H9 (cell line): Measurements from ENCODE around the gene RAB3A. TPM values are rescaled to one million over a fixed set of nuclear protein-coding genes. Genes with fewer than 3 reads are reported as not detected.

Experiments used
- DNase-seq: peaks from one replicate; pipeline ENCODE4 v3.0.0-alpha.2; 2017
- H2AFZ ChIP-seq: one replicate; pipeline ENCODE4 v1.6.1; 2013; ENCODE audit warnings: mild to moderate bottlenecking, low read length, control low read depth, moderate library complexity
- H2AK5ac ChIP-seq: 2 replicates; pipeline ENCODE4 v1.6.1; 2013; ENCODE audit warnings: low read length, control low read depth, mixed read lengths; ENCODE audit not compliant: insufficient read length
- H2BK120ac ChIP-seq: one replicate; pipeline ENCODE4 v1.6.1; 2013; ENCODE audit warnings: low read depth, mild to moderate bottlenecking, low read length, control low read depth, inconsistent platforms; ENCODE audit not compliant: poor library complexity, severe bottlenecking
- H2BK12ac ChIP-seq: 2 replicates; pipeline ENCODE4 v1.6.1; 2013; ENCODE audit warnings: low read length, control low read depth, mixed read lengths, low read depth; ENCODE audit not compliant: insufficient read length
- H2BK15ac ChIP-seq: 2 replicates; pipeline ENCODE4 v1.6.1; 2013; ENCODE audit warnings: low read depth, low read length, control low read depth
- H2BK20ac ChIP-seq: one replicate; pipeline ENCODE4 v1.6.1; 2013; ENCODE audit warnings: low read depth, mild to moderate bottlenecking, low read length, control low read depth, inconsistent platforms; ENCODE audit not compliant: poor library complexity, severe bottlenecking
- H2BK5ac ChIP-seq: 2 replicates; pipeline ENCODE4 v1.6.1; 2013; ENCODE audit warnings: low read length, control low read depth, mixed read lengths; ENCODE audit not compliant: insufficient read length
- H3K14ac ChIP-seq: 2 replicates; pipeline ENCODE4 v1.6.1; 2013; ENCODE audit warnings: low read length, control low read depth; ENCODE audit not compliant: insufficient read depth
- H3K18ac ChIP-seq: 2 replicates; pipeline ENCODE4 v1.6.1; 2013; ENCODE audit warnings: low read depth, mild to moderate bottlenecking, mixed read lengths, low read length, control low read depth; ENCODE audit not compliant: insufficient read length
- H3K23ac ChIP-seq: 2 replicates; pipeline ENCODE4 v1.6.1; 2013; ENCODE audit warnings: low read length, control low read depth, mixed read lengths, low read depth; ENCODE audit not compliant: insufficient read length
- H3K23me2 ChIP-seq: 2 replicates; pipeline ENCODE4 v1.6.1; 2013; ENCODE audit warnings: low read depth, mild to moderate bottlenecking, mixed read lengths, low read length, control low read depth; ENCODE audit not compliant: insufficient read length, poor library complexity, severe bottlenecking
- H3K27ac ChIP-seq: 2 replicates; pipeline ENCODE4 v1.5.1; 2013; ENCODE audit warnings: low read length, control low read depth, mixed read lengths, low read depth; ENCODE audit not compliant: insufficient read length
- H3K27me3 ChIP-seq: 2 replicates; pipeline ENCODE4 v1.6.1; 2013; ENCODE audit warnings: low read length, control low read depth, inconsistent platforms; ENCODE audit not compliant: insufficient read depth
- H3K4ac ChIP-seq: 2 replicates; pipeline ENCODE4 v1.6.1; 2013; ENCODE audit warnings: low read depth, mild to moderate bottlenecking, control low read depth, inconsistent platforms, low read length, moderate library complexity
- H3K4me1 ChIP-seq: 2 replicates; pipeline ENCODE4 v1.6.1; 2013; ENCODE audit warnings: low read length, control low read depth, inconsistent platforms; ENCODE audit not compliant: insufficient read depth
- H3K4me2 ChIP-seq: 2 replicates; pipeline ENCODE4 v1.6.1; 2013; ENCODE audit warnings: low read length, control low read depth, mixed read lengths; ENCODE audit not compliant: insufficient read length, insufficient read depth
- H3K56ac ChIP-seq: 2 replicates; pipeline ENCODE4 v1.6.1; 2013; ENCODE audit warnings: low read depth, mild to moderate bottlenecking, mixed read lengths, low read length, control low read depth; ENCODE audit not compliant: insufficient read length
- H3K79me1 ChIP-seq: 2 replicates; pipeline ENCODE4 v1.6.1; 2013; ENCODE audit warnings: low read depth, mild to moderate bottlenecking, moderate library complexity, low read length, control low read depth, inconsistent platforms; ENCODE audit not compliant: insufficient read depth, poor library complexity, severe bottlenecking
- H3K79me2 ChIP-seq: 2 replicates; pipeline ENCODE4 v1.6.1; 2013; ENCODE audit warnings: low read length, control low read depth, inconsistent platforms; ENCODE audit not compliant: insufficient read depth
- H3K9ac ChIP-seq: 2 replicates; pipeline ENCODE4 v1.6.1; 2013; ENCODE audit warnings: low read length, control low read depth, mixed read lengths; ENCODE audit not compliant: insufficient read length; ENCODE audit errors: extremely low read depth
- H3K9me3 ChIP-seq: one replicate; pipeline ENCODE4 v1.6.1; 2013; ENCODE audit warnings: low read depth, low read length, inconsistent platforms; ENCODE audit not compliant: control insufficient read depth
- H3T11ph ChIP-seq: one replicate; pipeline ENCODE4 v1.6.1; 2013; ENCODE audit warnings: mild to moderate bottlenecking, low read length, control low read depth, inconsistent platforms
- H4K20me1 ChIP-seq: one replicate; pipeline ENCODE4 v1.6.1; 2013; ENCODE audit not compliant: control insufficient read depth, insufficient read length, insufficient read depth
- H4K5ac ChIP-seq: 2 replicates; pipeline ENCODE4 v1.6.1; 2013; ENCODE audit warnings: low read depth, mild to moderate bottlenecking, mixed read lengths, low read length, control low read depth; ENCODE audit not compliant: insufficient read length
- H4K8ac ChIP-seq: replicated peaks from 2 replicates; pipeline ENCODE4 v1.6.1; 2013; ENCODE audit warnings: low read length, control low read depth, mixed read lengths, low read depth; ENCODE audit not compliant: insufficient read length
- H4K91ac ChIP-seq: 2 replicates; pipeline ENCODE4 v1.6.1; 2013; ENCODE audit warnings: low read depth, mild to moderate bottlenecking, moderate library complexity, mixed read lengths, low read length, control low read depth; ENCODE audit not compliant: insufficient read length
- H3K27ac Mint-ChIP-seq, 3 experiments: 2 replicates in 2 of 3; 3 replicates in 1 of 3; pipeline ENCODE4 v1.8.0; 2020 to 2021; ENCODE audit warnings: mixed read lengths in 3 of 3, mild to moderate bottlenecking in 1 of 3, moderate library complexity in 1 of 3
- H3K27me3 Mint-ChIP-seq: 2 replicates; pipeline ENCODE4 v1.8.0; 2021; ENCODE audit warnings: low read depth, mild to moderate bottlenecking, moderate library complexity, mixed read lengths
- H3K36me3 Mint-ChIP-seq, 3 experiments: 2 replicates in 2 of 3; 3 replicates in 1 of 3; pipeline ENCODE4 v1.8.0; 2020 to 2021; ENCODE audit warnings: low read depth in 3 of 3, mixed read lengths in 3 of 3; ENCODE audit not compliant: insufficient read depth in 1 of 3
- H3K4me1 Mint-ChIP-seq, 2 experiments: 2 replicates each; pipeline ENCODE4 v1.8.0; 2020; ENCODE audit warnings: mixed read lengths in 2 of 2
- H3K4me3 Mint-ChIP-seq, 2 experiments: 2 replicates in 1 of 2; 3 replicates in 1 of 2; pipeline ENCODE4 v1.8.0; 2020 to 2021; ENCODE audit warnings: mild to moderate bottlenecking in 2 of 2, mixed read lengths in 2 of 2, moderate library complexity in 1 of 2
- H3K9me3 Mint-ChIP-seq, 2 experiments: 2 replicates in 1 of 2; 3 replicates in 1 of 2; pipeline ENCODE4 v1.8.0; 2020; ENCODE audit warnings: mild to moderate bottlenecking in 2 of 2, mixed read lengths in 2 of 2, moderate library complexity in 1 of 2
- CTCF ChIP-seq: fragments of 200-600 bp; sonication (generic); conservative IDR thresholded peaks from 3 replicates; pipeline ENCODE4 v1.8.0; 2021; ENCODE audit warnings: antibody characterized with exemption, mild to moderate bottlenecking
- WGBS: extraction: QIAGEN DNeasy Blood & Tissue Kit; methylation state at CpG from one replicate; pipeline ENCODE4 v1.1.7; 2013; ENCODE audit warnings: missing lambda C conversion rate, low lambda C conversion rate, mixed read lengths; ENCODE audit not compliant: insufficient read length; ENCODE audit errors: extremely low coverage; 5-methylcytosine and 5-hydroxymethylcytosine counted together
- total RNA-seq: library from RNA; stranded (reverse); gene quantifications from 2 replicates; pipeline ENCODE4 v1.2.1, GENCODE V29; 2021

The RAB3A gene
- total RNA-seq, 1 experiment from 2014 or later: 6.8 TPM

GRCh38 chr19:18225355-18225701 is 21.5 kb upstream of the RAB3A start:
- Histone ChIP-seq H4K5ac (no peak overlapping the region), H3K56ac (no peak overlapping the region), H3K4ac (no peak overlapping the region), H3K23me2 (peaks cover 4% of the 10 kb centered on the region), H3K14ac (no peak overlapping the region; the same call in 1 of the 2 replicates), H2BK5ac (no peak overlapping the region), H3K18ac (no peak overlapping the region), H3K79me2 (no peaks in the 10 kb centered on the region), H4K20me1 (no peaks in the 10 kb centered on the region), H2BK120ac (no peak overlapping the region), H3T11ph (no peak overlapping the region), H2BK12ac (no peak overlapping the region), H3K23ac (no peak overlapping the region), H3K27me3 (peaks cover 2% of the 10 kb centered on the region; the same call in 1 of the 2 replicates), H3K9ac (no peak overlapping the region), H3K27ac (no peak overlapping the region), H3K4me1 (no peaks in the 10 kb centered on the region), H3K4me2 (peak overlapping the region; percentile 60), H3K79me1 (no peaks in the 10 kb centered on the region), H3K9me3 (no peaks in the 10 kb centered on the region), H2BK15ac (no peak overlapping the region), H2BK20ac (no peak overlapping the region), H4K91ac (no peak overlapping the region), H4K8ac (no peak overlapping the region), H2AFZ (no peak overlapping the region), H2AK5ac (no peak overlapping the region)
- H3K36me3 Mint-ChIP-seq: no peaks in the 10 kb centered on the region; a peak in 1 of 7 replicates
- no peak for DNase-seq
- peaks cover 37% of the 10 kb centered on the region for H3K27me3 Mint-ChIP-seq
- peaks cover 0 to 2% of the 10 kb centered on the region in 2 experiments; a peak in 2 of 5 replicates for H3K9me3 Mint-ChIP-seq
- WGBS: no CpG with 5 or more reads among the region's 16 CpGs
- H3K4me3 Mint-ChIP-seq: peak overlapping the region; percentile 78 to 97
- H3K27ac Mint-ChIP-seq: no peak overlapping the region
- TF ChIP-seq CTCF: no peak
- peaks cover 28 to 39% of the 10 kb centered on the region in 2 experiments for H3K4me1 Mint-ChIP-seq
